22Rv1 (cell line): ENCODE data around the gene ARHGAP8.

Source experiments
- CTCF ChIP-seq: fragments of 450-650 bp; IDR thresholded peaks from 2 replicates; pipeline ENCODE4 v1.5.1; 2017; ENCODE audit warnings: mild to moderate bottlenecking
- ZFX ChIP-seq: fragments of 450-650 bp; IDR thresholded peaks from 2 replicates; pipeline ENCODE4 v1.6.1; 2017; ENCODE audit warnings: antibody characterized with exemption, borderline replicate concordance

DNA sequence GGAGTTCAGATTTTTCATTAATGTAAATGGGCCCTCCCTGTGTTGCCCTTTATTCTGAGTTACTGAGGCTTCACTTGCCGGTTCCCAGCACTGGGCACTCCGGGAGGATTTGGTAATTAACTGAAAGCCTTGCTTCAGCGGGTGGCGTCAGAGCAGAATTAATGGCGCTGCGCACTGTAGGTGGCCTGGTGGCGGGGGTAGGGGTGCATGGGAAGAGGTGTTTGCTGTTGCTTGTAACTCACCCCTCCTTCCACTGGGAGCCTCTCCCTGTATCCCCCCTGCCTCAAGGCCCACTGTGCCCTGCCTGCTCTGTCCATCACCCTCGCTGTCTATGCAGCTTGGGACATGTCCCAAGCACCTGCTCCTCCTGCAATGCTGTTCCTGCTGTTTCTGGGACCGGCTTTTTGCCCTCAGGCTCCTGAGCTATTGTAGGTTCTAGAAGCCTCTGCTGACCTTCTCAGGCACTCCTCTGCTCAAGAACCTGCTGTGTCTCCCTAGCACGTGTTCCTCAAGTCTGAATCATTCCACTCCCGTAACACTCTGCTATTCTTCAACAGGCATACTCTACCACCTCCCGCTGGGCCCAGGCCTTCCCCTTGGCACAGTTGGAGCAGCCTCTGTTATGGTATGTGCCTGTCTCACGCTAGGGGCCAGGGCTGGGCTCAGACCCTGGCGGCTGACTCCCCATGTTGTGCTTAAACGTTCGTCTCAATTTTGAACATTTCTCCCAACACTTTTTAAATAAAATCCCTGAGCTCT lies 24.4 kb downstream of the ARHGAP8 start:
- TF ChIP-seq CTCF (no peak), ZFX (no peak)
